Stimulated activated naive B cell treated with anti-CD40 and anti-IgM and Interleukin-4, amounts not matched to agents 10 μg/mL and 1 μg/mL and 100 μg/mL, for 72 hours (primary cell): ENCODE measurements around the gene PID1.
"Not testable (repeated sequence)": the region's sequence is repeated elsewhere in the genome, so short reads cannot be mapped to it uniquely, and the experiment has no call there.

Experiments
- ATAC-seq, 2 donors: fragments of 150-1000 bp; cut with Tn5 transposase; replicated peaks; 2 replicates each; pipeline ENCODE4 v1.10.0; 2021; ENCODE audit warnings: moderate library complexity in 1 of 2
- DNase-seq: peaks from one replicate; pipeline ENCODE4 v3.0.0; 2021
- H3K27ac Mint-ChIP-seq: one replicate; pipeline ENCODE4 v1.8.0; 2022; ENCODE audit warnings: mild to moderate bottlenecking, mixed read lengths
- H3K27me3 Mint-ChIP-seq, 2 donors: one replicate each; pipeline ENCODE4 v1.8.0; 2022; ENCODE audit warnings: mixed read lengths in 2 of 2
- H3K36me3 Mint-ChIP-seq, 2 donors: one replicate each; pipeline ENCODE4 v1.8.0; 2022; ENCODE audit warnings: mixed read lengths in 2 of 2, mild to moderate bottlenecking in 1 of 2
- H3K4me1 Mint-ChIP-seq, 2 donors: one replicate each; pipeline ENCODE4 v1.8.0; 2022; ENCODE audit warnings: mixed read lengths in 2 of 2, mild to moderate bottlenecking in 1 of 2
- H3K4me3 Mint-ChIP-seq, 2 donors: one replicate each; pipeline ENCODE4 v1.8.0; 2022; ENCODE audit warnings: mild to moderate bottlenecking in 2 of 2, mixed read lengths in 2 of 2, moderate library complexity in 1 of 2
- H3K9me3 Mint-ChIP-seq, 2 donors: one replicate each; pipeline ENCODE4 v1.8.0; 2022; ENCODE audit warnings: mixed read lengths in 2 of 2, mild to moderate bottlenecking in 1 of 2

Gene PID1

DNA sequence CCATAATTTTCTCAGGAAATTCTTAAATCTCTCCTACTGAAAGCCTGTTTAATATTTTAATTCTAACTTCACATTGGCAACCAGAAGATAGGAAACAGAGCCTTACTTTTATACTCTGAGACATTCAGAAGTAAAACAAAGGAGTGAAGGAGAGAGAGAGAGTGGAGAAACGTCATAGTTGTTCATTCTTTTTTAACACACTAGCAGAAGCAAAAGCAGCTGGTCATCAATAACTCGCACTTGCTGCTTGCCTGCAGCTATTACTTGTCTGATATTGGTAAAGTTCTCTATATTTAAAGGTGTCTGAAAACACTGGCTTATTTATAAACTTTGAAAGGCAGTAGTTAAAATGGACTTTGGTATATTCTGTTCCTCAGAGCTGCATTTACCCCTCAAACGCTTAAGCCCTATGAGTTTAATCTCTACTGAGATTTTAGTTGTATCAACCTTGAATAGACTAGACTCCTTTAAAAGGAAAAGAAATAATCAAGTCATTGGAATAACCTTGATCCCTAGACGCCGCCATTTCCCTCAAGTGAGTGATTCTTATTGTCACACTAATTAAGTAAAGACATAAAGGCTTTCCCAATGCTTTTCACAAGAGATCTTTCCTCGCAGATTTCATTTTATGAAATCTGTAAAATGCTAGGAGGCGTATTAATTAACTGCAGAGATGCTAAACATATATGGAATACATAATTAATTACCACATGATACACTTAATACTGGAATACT lies 182.0 kb downstream of the PID1 start:
- Mint-ChIP-seq H3K4me3 (no peak overlapping the region), H3K4me1 (no peaks in the 10 kb centered on the region), H3K27me3 (no peaks in the 10 kb centered on the region), H3K9me3 (peaks cover 3 to 4% of the 10 kb centered on the region in 2 donors), H3K36me3 (no peaks in the 10 kb centered on the region), H3K27ac (no peak overlapping the region)
- ATAC-seq (no peak), DNase-seq (no peak)

DNA sequence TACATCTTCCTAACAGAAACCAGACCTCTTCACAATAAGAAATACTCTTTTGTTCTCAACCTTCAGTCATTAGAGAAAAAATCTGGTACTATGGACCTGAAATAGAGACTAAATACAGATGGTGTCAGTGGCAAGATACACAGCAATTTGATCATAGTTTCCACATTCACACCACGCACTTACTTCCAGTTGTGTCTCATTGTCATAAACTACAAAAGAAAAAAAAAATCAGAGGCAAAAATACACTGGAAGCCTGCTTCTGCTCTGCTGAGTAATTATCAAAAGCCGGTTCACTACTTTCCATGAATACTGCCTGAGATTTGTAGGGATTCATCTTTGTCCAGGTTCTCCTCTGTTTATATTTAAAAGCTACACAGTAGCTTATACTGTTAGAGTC lies 182.6 kb downstream of the PID1 start:
- Mint-ChIP-seq H3K27me3 (no peaks in the 10 kb centered on the region), H3K9me3 (peaks cover 3% of the 10 kb centered on the region in 2 donors), H3K4me3 (no peak overlapping the region), H3K4me1 (no peaks in the 10 kb centered on the region), H3K36me3 (no peaks in the 10 kb centered on the region), H3K27ac (no peak overlapping the region)
- DNase-seq (no peak), ATAC-seq (no peak)

DNA sequence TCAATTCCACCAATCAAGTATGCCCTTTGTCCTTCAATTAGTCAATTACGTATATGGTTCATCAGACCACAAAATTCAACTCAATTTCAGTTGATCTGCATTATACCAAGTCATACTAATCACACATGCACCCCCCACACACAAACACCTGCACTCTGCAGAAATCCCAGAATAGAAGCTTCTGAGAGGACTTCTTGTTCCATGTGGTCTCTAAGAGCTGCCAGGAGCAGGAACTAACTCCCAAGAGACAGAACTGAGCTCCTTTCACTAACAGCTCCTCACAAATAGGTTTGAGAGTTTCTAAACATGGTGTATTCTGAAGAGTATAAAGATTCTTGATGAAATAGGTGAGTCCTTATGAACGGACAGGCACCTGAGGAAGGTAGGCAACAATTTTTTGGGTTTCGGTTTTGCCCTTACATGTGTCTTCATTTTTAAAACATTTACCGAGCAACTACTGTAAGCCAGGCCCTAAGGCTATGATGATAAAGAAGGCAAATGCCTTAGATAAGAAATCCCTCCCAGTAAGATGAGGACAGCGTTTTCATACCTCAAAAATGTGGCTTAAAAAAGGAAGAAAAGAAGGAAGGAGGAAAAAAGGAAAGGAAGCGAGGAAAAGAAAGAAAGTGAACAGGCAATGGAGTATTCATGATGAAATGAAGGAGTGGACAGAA lies 183.1 kb downstream of the PID1 start:
- Mint-ChIP-seq H3K27me3 (no peaks in the 10 kb centered on the region), H3K9me3 (no peaks in the 10 kb centered on the region), H3K27ac (no peak overlapping the region), H3K36me3 (no peaks in the 10 kb centered on the region), H3K4me1 (no peaks in the 10 kb centered on the region), H3K4me3 (no peak overlapping the region)
- no peak for DNase-seq
- no peak for ATAC-seq

DNA sequence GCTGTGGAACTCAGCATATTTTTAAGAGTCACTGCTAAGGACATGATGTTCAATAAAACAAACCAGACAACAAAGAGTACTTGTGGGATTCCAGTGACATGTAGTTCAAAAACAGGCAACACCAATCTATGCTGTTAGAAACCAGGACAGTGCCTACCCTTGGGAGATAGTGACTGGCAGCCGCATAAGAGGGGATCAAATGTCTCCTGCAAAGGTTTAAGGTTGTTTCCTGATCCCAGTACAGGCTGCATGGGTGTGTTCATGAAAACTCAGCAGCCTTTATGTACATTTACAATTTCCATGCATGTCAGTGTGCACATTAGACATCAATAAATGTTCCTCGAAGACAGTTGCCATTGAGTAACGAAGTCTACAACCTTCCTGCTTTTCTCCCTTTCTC lies 183.8 kb downstream of the PID1 start:
- Mint-ChIP-seq H3K9me3 (peaks cover 0 to 4% of the 10 kb centered on the region in 2 donors), H3K36me3 (no peaks in the 10 kb centered on the region), H3K27ac (no peak overlapping the region), H3K27me3 (no peaks in the 10 kb centered on the region), H3K4me3 (no peak overlapping the region), H3K4me1 (no peaks in the 10 kb centered on the region)
- no peak for ATAC-seq
- DNase-seq: no peak

- no peaks in the 10 kb centered on the region for H3K36me3 Mint-ChIP-seq
- H3K27me3 Mint-ChIP-seq: no peaks in the 10 kb centered on the region
- H3K27ac Mint-ChIP-seq: no peak overlapping the region
- no peak overlapping the region for H3K4me3 Mint-ChIP-seq
- H3K4me1 Mint-ChIP-seq: no peaks in the 10 kb centered on the region
- peaks cover 0 to 4% of the 10 kb centered on the region in 2 donors for H3K9me3 Mint-ChIP-seq
- no peak for ATAC-seq
- DNase-seq: no peak
These were observed 185.6 kb downstream of the PID1 start for GRCh38 chr2:229085439-229085838.

DNA sequence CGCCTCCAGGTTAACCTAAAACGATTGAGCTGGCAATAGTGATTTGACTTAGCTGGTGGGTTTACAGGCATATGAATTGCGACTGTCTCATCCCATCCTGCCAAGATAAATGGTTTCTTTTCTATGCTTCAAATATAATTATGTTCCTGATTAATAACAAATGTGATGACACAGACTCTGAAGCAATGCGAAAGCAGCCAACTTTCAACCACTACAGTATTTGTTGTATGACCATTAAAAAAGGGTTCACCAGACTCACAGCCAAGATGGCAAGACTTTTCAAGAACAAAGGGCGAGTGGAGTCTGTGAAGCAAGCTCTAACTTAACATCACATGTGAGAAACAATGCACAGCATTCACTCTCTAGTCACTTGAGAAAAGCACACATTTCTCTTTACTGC lies 186.6 kb downstream of the PID1 start:
- no peaks in the 10 kb centered on the region for H3K4me1 Mint-ChIP-seq
- ATAC-seq (no peak), DNase-seq (no peak)
- no peak overlapping the region for H3K27ac Mint-ChIP-seq
- no peak overlapping the region for H3K4me3 Mint-ChIP-seq
- H3K9me3 Mint-ChIP-seq: peaks cover 3 to 5% of the 10 kb centered on the region in 2 donors
- no peaks in the 10 kb centered on the region for H3K36me3 Mint-ChIP-seq
- H3K27me3 Mint-ChIP-seq: no peaks in the 10 kb centered on the region

DNA sequence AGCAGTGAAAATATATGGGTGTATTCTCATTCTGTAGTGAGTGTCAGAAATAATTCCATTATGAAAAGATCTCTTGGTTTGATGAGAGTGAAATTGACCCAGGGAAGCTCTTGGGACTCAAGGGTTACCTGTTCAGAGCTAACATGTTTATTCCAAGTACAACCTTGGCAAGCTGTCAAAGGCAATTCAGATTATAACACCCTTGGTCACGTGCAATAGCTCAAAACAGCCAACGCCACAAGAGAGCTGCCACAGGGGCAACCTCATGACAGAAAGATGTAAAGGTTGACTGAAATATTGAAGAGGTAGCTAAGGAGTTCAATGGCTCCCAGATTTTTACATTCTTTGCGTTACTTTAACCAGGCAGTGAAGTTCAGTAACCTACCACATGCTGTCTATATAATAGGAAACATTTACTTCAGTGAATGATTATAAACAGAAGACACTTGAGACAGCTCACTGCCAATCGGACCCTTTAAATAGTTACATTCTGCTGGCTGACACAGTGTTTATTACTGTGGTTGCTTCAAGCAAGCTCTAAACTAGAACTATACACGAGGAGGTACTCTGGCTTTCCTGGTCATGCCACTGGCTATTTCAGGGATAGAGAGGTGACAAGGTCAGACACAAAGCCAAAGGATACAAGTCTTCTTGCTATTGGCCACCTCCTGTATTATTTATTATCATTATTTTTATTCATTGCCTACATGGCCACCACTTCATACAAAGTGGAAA lies 187.3 kb downstream of the PID1 start:
- Mint-ChIP-seq H3K36me3 (no peaks in the 10 kb centered on the region), H3K27ac (no peak overlapping the region), H3K9me3 (peaks cover 3 to 6% of the 10 kb centered on the region in 2 donors), H3K27me3 (no peaks in the 10 kb centered on the region), H3K4me3 (no peak overlapping the region), H3K4me1 (no peaks in the 10 kb centered on the region)
- ATAC-seq (no peak), DNase-seq (no peak)

GRCh38 chr2:229081411-229081810 lies 189.7 kb downstream of the PID1 start:
- Mint-ChIP-seq H3K36me3 (no peaks in the 10 kb centered on the region), H3K4me1 (no peaks in the 10 kb centered on the region), H3K4me3 (no peak overlapping the region), H3K27ac (no peak overlapping the region), H3K27me3 (no peaks in the 10 kb centered on the region), H3K9me3 (peaks cover 3 to 6% of the 10 kb centered on the region in 2 donors)
- no peak for DNase-seq
- no peak for ATAC-seq

DNA sequence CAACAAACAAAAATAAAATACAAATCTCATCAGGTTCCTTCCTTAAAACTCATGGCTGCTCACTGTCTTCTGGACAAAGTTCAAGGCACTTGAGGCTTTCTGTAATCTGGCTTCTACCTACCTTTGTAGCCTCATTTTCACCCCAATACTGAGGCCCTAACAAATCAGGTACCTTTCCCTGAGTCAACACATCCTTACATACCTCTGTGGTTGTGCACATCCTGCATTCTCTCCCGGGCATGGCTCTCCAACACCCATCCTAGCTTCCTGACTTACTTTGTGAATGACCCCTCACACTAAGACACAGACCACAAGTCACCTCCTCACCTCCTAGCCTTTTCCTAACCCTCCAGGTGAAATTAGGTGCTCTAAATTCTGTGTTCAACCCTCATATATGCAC lies 190.9 kb downstream of the PID1 start:
- Mint-ChIP-seq H3K27me3 (no peaks in the 10 kb centered on the region), H3K4me3 (no peak overlapping the region), H3K36me3 (no peaks in the 10 kb centered on the region), H3K27ac (no peak overlapping the region), H3K9me3 (peaks cover 13 to 14% of the 10 kb centered on the region in 2 donors), H3K4me1 (no peaks in the 10 kb centered on the region)
- DNase-seq: no peak
- ATAC-seq: no peak

DNA sequence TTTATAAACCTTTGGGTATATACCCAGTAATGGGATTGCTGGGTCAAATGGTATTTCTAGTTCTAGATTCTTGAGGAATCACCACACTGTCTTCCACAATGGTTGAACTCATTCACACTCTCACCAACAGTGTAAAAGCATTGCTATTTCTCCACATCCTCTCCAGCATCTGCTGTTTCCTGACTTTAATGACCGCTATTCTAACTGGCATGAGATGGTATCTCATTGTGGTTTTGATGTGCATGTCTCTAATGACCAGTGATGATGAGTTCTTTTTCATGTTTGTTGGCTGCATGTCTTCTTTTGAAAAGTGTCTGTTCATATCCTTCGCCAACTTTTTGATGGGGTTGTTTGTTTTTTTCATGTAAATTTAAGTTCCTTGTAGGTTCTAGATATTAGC lies 194.2 kb downstream of the PID1 start:
- not testable (repeated sequence) for H3K4me3 Mint-ChIP-seq, H3K36me3 Mint-ChIP-seq, H3K27me3 Mint-ChIP-seq, DNase-seq, ATAC-seq, H3K27ac Mint-ChIP-seq, H3K4me1 Mint-ChIP-seq
- H3K9me3 Mint-ChIP-seq: peaks cover 9 to 14% of the 10 kb centered on the region in 2 donors

DNA sequence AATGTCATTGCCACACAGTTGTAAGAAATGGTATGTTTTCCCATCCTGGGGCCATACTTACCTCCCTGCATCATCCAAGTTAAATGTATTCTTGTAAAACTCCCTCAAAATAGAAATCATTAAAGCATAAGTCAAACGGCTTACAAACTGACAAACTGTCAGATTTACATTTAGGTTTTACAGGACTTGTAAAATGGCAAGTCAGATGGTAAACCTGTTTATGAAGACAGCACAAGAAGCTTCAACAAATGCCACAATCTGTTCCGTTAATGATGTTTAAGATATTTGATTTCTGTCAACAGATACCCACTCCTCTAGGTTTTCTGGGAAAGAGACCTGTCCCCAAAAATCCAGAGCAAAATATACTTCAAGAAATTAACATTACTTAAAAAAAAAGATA lies 197.2 kb downstream of the PID1 start:
- Mint-ChIP-seq H3K4me3 (no peak overlapping the region), H3K27ac (no peak overlapping the region), H3K9me3 (peaks cover 7 to 11% of the 10 kb centered on the region in 2 donors), H3K27me3 (no peaks in the 10 kb centered on the region), H3K36me3 (no peaks in the 10 kb centered on the region), H3K4me1 (no peaks in the 10 kb centered on the region)
- ATAC-seq (no peak), DNase-seq (no peak)

DNA sequence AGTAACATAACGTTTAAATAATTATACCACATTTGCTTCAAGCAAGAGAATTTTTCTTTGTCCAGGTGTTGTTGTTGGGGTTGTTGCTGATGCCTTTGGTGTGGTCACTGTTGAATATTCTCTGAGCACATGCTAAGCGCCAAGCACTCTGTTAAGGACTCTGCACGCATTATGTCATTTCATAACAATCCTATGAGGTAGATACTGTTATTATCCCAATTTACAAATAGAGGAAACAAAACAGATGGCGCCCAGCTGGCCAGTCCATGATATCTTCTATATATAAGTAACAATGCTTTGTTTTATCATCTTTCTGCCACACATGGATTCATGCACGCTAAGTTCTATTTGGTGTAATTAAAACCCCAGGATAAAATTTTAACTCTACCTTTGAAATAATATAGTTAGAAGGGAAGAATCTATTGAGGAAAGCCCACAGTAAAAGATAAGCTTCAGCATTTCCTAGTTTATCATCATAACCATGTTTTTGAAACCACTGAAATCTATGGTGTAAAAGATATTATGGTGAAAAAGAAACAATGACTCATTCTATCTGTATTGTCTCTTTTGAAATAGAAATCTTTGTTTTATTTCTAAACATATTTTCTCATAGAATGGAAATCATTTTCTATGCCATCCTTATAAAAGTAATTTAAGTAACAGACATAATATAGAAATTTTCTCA lies 199.7 kb downstream of the PID1 start:
- no peak for ATAC-seq
- Mint-ChIP-seq H3K27ac (no peak overlapping the region), H3K9me3 (peaks cover 15 to 24% of the 10 kb centered on the region in 2 donors), H3K4me1 (no peaks in the 10 kb centered on the region), H3K36me3 (no peaks in the 10 kb centered on the region), H3K4me3 (no peak overlapping the region), H3K27me3 (no peaks in the 10 kb centered on the region)
- no peak for DNase-seq

- no peak overlapping the region for H3K4me3 Mint-ChIP-seq
- H3K9me3 Mint-ChIP-seq: peaks cover 20 to 24% of the 10 kb centered on the region in 2 donors
- no peaks in the 10 kb centered on the region for H3K4me1 Mint-ChIP-seq
- H3K27me3 Mint-ChIP-seq: no peaks in the 10 kb centered on the region
- no peak for ATAC-seq
- no peak for DNase-seq
- H3K27ac Mint-ChIP-seq: no peak overlapping the region
- H3K36me3 Mint-ChIP-seq: no peaks in the 10 kb centered on the region
These were observed 204.9 kb downstream of the PID1 start for GRCh38 chr2:229066121-229066715.

DNA sequence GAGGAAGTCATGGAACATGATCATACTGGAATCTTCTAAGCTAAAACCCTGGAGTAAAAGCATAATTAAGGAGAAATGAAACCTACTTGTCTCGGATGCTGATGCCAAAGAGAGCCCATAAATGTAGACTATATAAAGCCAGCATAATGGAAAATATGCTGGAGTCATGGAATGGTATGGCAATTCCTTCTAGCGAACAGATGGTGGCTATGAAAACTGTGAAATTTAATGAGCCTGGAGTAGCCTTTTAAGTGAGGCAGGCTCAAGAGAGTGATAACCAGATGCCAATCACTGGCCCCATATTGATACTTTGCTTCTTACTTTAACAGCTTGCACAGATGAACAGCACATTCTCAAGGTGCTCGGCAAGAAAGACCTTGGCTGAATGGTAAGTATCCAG lies 206.3 kb downstream of the PID1 start:
- H3K9me3 Mint-ChIP-seq: peaks cover 20 to 24% of the 10 kb centered on the region in 2 donors
- H3K4me1 Mint-ChIP-seq: no peaks in the 10 kb centered on the region
- H3K27me3 Mint-ChIP-seq: no peaks in the 10 kb centered on the region
- no peak overlapping the region for H3K4me3 Mint-ChIP-seq
- DNase-seq: no peak
- no peak for ATAC-seq
- H3K27ac Mint-ChIP-seq: no peak overlapping the region
- H3K36me3 Mint-ChIP-seq: no peaks in the 10 kb centered on the region
